ENCODE results near the gene MGMT. TPM values are rescaled to one million over a fixed set of nuclear protein-coding genes. Genes with fewer than 3 reads are reported as not detected.

Gene MGMT
- total and polyA plus RNA-seq, 4 donors = 28.2 to 79.1 (median 46.0) TPM

GRCh38 chr10:129741978-129742741 is 275.1 kb downstream of the MGMT start:
- TF ChIP-seq HNF4A (conservative IDR thresholded peaks at IDR 0.05) = no peak
- no peak for TF ChIP-seq JUND (IDR thresholded peaks at IDR 0.05)
- TF ChIP-seq SP1 (IDR thresholded peaks at IDR 0.05) = no peak
- TF ChIP-seq FOXA1 (IDR thresholded peaks at IDR 0.05) = no peak
- no peak for TF ChIP-seq GABPA (IDR thresholded peaks at IDR 0.05 in 1 of 2, conservative IDR thresholded peaks at IDR 0.05 in 1 of 2)
- TF ChIP-seq RAD21 (IDR thresholded peaks at IDR 0.05) = no peak
- no peak for TF ChIP-seq FOXA2 (IDR thresholded peaks at IDR 0.05)
- TF ChIP-seq, protein P1, sequence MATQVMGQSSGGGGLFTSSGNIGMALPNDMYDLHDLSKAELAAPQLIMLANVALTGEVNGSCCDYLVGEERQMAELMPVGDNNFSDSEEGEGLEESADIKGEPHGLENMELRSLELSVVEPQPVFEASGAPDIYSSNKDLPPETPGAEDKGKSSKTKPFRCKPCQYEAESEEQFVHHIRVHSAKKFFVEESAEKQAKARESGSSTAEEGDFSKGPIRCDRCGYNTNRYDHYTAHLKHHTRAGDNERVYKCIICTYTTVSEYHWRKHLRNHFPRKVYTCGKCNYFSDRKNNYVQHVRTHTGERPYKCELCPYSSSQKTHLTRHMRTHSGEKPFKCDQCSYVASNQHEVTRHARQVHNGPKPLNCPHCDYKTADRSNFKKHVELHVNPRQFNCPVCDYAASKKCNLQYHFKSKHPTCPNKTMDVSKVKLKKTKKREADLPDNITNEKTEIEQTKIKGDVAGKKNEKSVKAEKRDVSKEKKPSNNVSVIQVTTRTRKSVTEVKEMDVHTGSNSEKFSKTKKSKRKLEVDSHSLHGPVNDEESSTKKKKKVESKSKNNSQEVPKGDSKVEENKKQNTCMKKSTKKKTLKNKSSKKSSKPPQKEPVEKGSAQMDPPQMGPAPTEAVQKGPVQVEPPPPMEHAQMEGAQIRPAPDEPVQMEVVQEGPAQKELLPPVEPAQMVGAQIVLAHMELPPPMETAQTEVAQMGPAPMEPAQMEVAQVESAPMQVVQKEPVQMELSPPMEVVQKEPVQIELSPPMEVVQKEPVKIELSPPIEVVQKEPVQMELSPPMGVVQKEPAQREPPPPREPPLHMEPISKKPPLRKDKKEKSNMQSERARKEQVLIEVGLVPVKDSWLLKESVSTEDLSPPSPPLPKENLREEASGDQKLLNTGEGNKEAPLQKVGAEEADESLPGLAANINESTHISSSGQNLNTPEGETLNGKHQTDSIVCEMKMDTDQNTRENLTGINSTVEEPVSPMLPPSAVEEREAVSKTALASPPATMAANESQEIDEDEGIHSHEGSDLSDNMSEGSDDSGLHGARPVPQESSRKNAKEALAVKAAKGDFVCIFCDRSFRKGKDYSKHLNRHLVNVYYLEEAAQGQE (IDR thresholded peaks at IDR 0.05) = no peak
- no peak for TF ChIP-seq RXRA (IDR thresholded peaks at IDR 0.05)
- no peak for TF ChIP-seq EGR1 (IDR thresholded peaks at IDR 0.05; ENCODE audit: low read depth in 2 of 2)
- Histone ChIP-seq H3K27ac (ENCODE audit: low read depth in 1 of 2, low read length in 2 of 2) (no peak overlapping the region), H3K9me3 (ENCODE audit: control insufficient read depth in 4 of 4, low read length in 3 of 4) (no peaks in the 10 kb centered on the region), H3K36me3 (ENCODE audit: control insufficient read depth in 4 of 4, insufficient read depth in 3 of 4, low read depth in 1 of 4, low read length in 3 of 4) (peaks cover 0 to 7% (median 0%) of the 10 kb centered on the region in 4 donors), H3K4me3 (ENCODE audit: low read depth in 1 of 3, low read length in 3 of 3) (no peak overlapping the region), H3K27me3 (ENCODE audit: control insufficient read depth in 4 of 4, insufficient read depth in 4 of 4, low read length in 3 of 4) (no peaks in the 10 kb centered on the region), H3K4me1 (ENCODE audit: control insufficient read depth in 4 of 4, insufficient read depth in 4 of 4, low read length in 3 of 4) (peaks cover 0 to 9% (median 5%) of the 10 kb centered on the region in 4 donors), H3K9ac (ENCODE audit: low read depth in 1 of 2, low read length in 2 of 2) (no peak overlapping the region)
- peak; percentile 23 for DNase-seq (ENCODE audit: low spot score)
- WGBS = 97% methylated on average over 19 of the region's 19 CpGs

DNA sequence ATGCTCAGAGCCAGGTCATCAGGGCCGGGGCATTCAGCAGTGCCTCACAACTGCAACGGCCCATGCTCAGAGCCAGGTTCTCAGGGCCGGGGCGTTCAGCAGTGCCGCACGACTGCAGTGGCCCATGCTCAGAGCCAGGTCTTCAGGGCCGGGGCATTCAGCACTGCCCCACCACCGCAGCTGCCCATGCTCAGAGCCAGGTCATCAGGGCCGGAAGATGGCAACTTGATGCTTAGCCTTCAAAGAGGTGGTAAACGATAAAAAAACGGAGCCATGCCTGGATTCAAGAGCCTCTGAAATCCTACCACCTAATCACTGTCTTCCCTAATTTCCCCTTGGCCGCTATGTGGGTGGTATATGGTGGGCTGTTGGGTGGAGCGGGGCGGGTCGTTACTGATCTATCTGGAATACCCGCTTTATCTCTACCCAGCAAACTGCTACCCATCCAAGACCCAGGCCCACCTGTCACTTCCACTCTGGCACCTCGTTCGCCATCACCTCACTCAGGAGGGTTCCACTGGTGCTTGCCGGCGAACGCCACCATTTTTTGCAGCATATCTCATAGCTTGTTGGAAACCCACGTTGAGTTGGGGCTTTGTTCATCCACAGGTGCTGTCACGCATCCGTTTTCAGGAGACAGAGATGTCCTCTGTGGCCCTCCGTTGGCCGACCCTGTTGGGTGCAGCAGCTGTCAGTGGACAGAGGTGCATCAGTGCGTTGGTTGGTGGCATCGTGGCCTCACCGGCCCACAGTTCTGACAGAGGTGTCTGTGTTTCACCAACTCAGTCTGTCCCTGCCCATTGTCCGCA is 275.9 kb downstream of the MGMT start:
- H3K27ac ChIP-seq (ENCODE audit: low read depth in 1 of 2, low read length in 2 of 2) = no peak overlapping the region
- TF ChIP-seq NR2F2 (IDR thresholded peaks at IDR 0.05) = no peak
- no peak for TF ChIP-seq RXRA (IDR thresholded peaks at IDR 0.05)
- TF ChIP-seq SP1 (IDR thresholded peaks at IDR 0.05) = no peak
- TF ChIP-seq YY1 (IDR thresholded peaks at IDR 0.05) = no peak
- TF ChIP-seq FOXA2 (IDR thresholded peaks at IDR 0.05) = no peak
- no peak for TF ChIP-seq RAD21 (IDR thresholded peaks at IDR 0.05)
- no peak for TF ChIP-seq ATF3 (IDR thresholded peaks at IDR 0.05)
- no peak for TF ChIP-seq HNF4A (conservative IDR thresholded peaks at IDR 0.05)
- no peak for TF ChIP-seq JUND (IDR thresholded peaks at IDR 0.05)
- TF ChIP-seq FOXA1 (IDR thresholded peaks at IDR 0.05) = no peak
- TF ChIP-seq TAF1 (conservative IDR thresholded peaks at IDR 0.05) = no peak
- no peak for TF ChIP-seq EGR1 (IDR thresholded peaks at IDR 0.05; ENCODE audit: low read depth in 2 of 2)
- no peak for TF ChIP-seq HNF4G (IDR thresholded peaks at IDR 0.05)
- TF ChIP-seq ZBTB33 (IDR thresholded peaks at IDR 0.05) = no peak
- TF ChIP-seq, protein P1 (IDR thresholded peaks at IDR 0.05) = no peak
- H3K9ac ChIP-seq (ENCODE audit: low read depth in 1 of 2, low read length in 2 of 2) = no peak overlapping the region
- H3K4me1 ChIP-seq (ENCODE audit: control insufficient read depth in 4 of 4, insufficient read depth in 4 of 4, low read length in 3 of 4) = peaks cover 0 to 9% (median 5%) of the 10 kb centered on the region in 4 donors
- H3K27me3 ChIP-seq (ENCODE audit: control insufficient read depth in 4 of 4, insufficient read depth in 4 of 4, low read length in 3 of 4) = no peaks in the 10 kb centered on the region
- peaks cover 0 to 7% (median 0%) of the 10 kb centered on the region in 4 donors for H3K36me3 ChIP-seq (ENCODE audit: control insufficient read depth in 4 of 4, insufficient read depth in 3 of 4, low read depth in 1 of 4, low read length in 3 of 4)
- peaks cover 0 to 2% (median 0%) of the 10 kb centered on the region in 4 donors for H3K9me3 ChIP-seq (ENCODE audit: control insufficient read depth in 4 of 4, low read length in 3 of 4)
- peak; percentile 27 for DNase-seq (ENCODE audit: low spot score)
- 98% methylated on average over 30 of the region's 30 CpGs for WGBS
- H3K4me3 ChIP-seq (ENCODE audit: low read depth in 1 of 3, low read length in 3 of 3) = no peak overlapping the region

Data from liver (tissue), 9 donors.